Activated naive CD8-positive, alpha-beta T cell treated with anti-CD3 and anti-CD28 coated beads, Interleukin-2, amount 50 U/mL, for 24 hours (primary cell): Measurements from ENCODE around the gene CXCR2.
"Not testable (repeated sequence)": the region's sequence is repeated elsewhere in the genome, so short reads cannot be mapped to it uniquely, and the experiment has no call there.

Source experiments
- ATAC-seq: fragments of 150-1000 bp; cut with Tn5 transposase; one replicate; pipeline ENCODE4 v1.10.0; 2021
- DNase-seq: peaks from one replicate; pipeline ENCODE4 v3.0.0; 2021
- H3K27ac Mint-ChIP-seq: one replicate; pipeline ENCODE4 v1.8.0; 2021; ENCODE audit warnings: mild to moderate bottlenecking, mixed read lengths
- H3K27me3 Mint-ChIP-seq: one replicate; pipeline ENCODE4 v1.8.0; 2021; ENCODE audit warnings: mixed read lengths
- H3K36me3 Mint-ChIP-seq: one replicate; pipeline ENCODE4 v1.8.0; 2021; ENCODE audit warnings: low read depth, mixed read lengths
- H3K4me1 Mint-ChIP-seq: one replicate; pipeline ENCODE4 v1.8.0; 2021; ENCODE audit warnings: mixed read lengths
- H3K4me3 Mint-ChIP-seq: one replicate; pipeline ENCODE4 v1.8.0; 2021; ENCODE audit warnings: mild to moderate bottlenecking, moderate library complexity, mixed read lengths
- H3K9me3 Mint-ChIP-seq: one replicate; pipeline ENCODE4 v1.8.0; 2021; ENCODE audit warnings: mixed read lengths

The CXCR2 gene

DNA sequence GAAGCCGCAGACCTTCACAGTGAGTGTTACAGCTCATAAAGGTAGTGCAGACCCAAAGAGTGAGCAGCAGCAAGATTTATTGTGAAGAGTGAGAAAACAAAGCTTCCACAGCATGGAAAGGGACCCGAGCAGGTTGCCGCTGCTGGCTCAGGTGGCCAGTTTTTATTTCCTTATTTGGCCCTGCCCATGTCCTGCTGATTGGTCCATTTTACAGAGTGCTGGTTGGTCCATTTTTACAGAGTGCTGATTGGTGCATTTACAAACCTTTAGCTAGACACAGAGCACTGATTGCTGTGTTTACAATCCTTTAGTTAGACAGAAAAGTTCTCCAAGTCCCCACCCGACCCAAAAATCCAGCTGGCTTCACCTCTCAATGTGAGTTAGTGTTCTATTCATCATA is 4.0 kb upstream of the CXCR2 start:
- Mint-ChIP-seq H3K27me3 (peaks cover 16% of the 10 kb centered on the region), H3K9me3 (peaks cover 15% of the 10 kb centered on the region)
- not testable (repeated sequence) for H3K36me3 Mint-ChIP-seq, H3K4me3 Mint-ChIP-seq, DNase-seq, H3K27ac Mint-ChIP-seq, H3K4me1 Mint-ChIP-seq, ATAC-seq

DNA sequence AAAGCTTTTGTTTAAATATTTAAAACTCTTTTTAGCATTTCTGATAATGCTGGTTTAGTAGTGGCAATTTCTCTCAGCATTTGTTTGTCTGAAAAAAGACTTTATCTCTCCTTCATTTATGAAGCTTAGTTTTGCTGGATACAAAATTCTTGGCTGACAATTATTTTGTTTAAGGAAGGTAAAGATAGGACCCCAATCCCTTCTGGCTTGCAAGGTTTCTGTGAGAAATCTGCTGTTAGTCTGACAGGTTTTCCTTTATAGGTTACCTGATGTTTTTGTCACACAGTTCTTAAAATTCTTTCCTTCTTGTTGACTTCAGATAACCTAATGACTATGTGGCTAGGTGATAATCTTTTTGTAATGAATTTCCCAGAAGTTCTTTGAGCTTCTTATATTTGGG is 3.5 kb upstream of the CXCR2 start:
- H3K4me1 Mint-ChIP-seq, DNase-seq, H3K4me3 Mint-ChIP-seq, H3K27ac Mint-ChIP-seq, ATAC-seq, H3K36me3 Mint-ChIP-seq: not testable (repeated sequence)
- Mint-ChIP-seq H3K27me3 (peaks cover 16% of the 10 kb centered on the region), H3K9me3 (peaks cover 12% of the 10 kb centered on the region)

DNA sequence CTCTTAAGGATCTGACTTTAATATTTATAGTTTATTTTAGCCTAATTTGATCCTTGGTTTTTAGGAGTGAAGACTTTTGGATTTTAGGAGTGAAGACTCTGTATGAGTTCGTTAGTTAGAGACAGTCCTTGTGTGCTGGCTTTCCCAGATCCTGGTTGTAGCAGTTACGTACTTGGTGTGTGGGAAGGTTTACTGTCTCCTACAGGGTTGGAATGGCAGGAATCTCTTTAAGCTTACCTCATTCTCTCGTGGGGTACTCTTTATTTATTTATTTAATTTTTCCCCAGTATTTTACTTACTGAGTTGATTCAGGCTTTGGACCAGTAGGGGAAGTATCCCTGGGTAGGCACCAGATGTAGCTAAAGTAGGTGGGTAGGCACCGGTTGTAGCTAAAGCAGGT is 1.8 kb upstream of the CXCR2 start:
- Mint-ChIP-seq H3K9me3 (peaks cover 6% of the 10 kb centered on the region), H3K4me1 (peaks cover 4% of the 10 kb centered on the region), H3K36me3 (no peaks in the 10 kb centered on the region), H3K4me3 (no peak overlapping the region), H3K27ac (no peak overlapping the region), H3K27me3 (peaks cover 16% of the 10 kb centered on the region)
- no peak for ATAC-seq
- no peak for DNase-seq

DNA sequence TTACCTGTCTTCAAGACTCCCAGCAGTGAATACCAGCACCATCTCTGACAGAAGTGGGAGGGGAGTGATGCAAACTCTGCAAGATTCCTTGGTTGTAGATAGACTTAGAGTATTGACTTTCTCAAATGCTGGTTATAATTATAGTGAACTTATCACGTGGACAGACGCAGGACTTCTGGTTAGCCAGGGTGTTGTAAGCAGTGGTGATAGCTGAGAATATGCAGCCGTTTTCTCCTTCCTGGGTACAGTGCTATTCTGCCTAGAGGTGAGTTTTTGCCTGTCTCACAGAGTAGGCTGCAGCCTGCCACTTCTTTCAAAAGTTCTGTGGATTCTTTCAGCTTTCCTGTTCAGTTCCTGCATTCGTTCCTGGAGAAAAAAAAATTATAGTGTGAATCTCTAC is 733 bp upstream of the CXCR2 start:
- no peak for ATAC-seq
- Mint-ChIP-seq H3K4me3 (no peak overlapping the region), H3K9me3 (peaks cover 6% of the 10 kb centered on the region), H3K27me3 (peaks cover 22% of the 10 kb centered on the region), H3K36me3 (no peaks in the 10 kb centered on the region), H3K27ac (no peak overlapping the region), H3K4me1 (peaks cover 4% of the 10 kb centered on the region)
- no peak for DNase-seq

DNA sequence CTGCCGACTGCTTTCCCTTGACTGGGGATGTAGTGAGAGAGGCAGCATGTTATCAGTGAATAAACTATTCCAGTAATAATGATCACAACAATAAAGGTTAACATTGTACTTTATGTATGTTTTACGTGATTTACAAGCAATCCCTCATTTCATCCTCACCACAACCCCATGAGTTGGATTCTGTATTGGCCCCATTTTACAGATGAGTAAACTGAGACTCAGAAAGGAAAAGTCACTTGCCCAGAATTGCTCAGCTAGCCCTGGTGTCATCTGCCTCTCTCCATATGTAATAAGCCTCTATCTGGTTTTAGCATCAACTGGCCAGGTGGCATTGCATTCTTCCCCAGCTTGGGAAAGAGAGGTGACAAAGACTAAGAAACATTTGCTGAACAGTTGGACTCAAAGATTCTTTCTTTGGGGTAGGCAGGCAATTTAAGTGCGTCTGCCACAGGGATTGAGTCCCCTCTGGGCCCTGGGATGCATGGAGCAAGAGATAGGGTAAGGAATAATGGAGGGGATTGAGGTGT is 2.2 kb downstream of the CXCR2 start:
- Mint-ChIP-seq H3K4me3 (no peak overlapping the region), H3K4me1 (peaks cover 4% of the 10 kb centered on the region), H3K27ac (no peak overlapping the region), H3K27me3 (peaks cover 20% of the 10 kb centered on the region), H3K9me3 (peaks cover under 1% of the 10 kb centered on the region), H3K36me3 (no peaks in the 10 kb centered on the region)
- no peak for DNase-seq
- ATAC-seq = no peak

DNA sequence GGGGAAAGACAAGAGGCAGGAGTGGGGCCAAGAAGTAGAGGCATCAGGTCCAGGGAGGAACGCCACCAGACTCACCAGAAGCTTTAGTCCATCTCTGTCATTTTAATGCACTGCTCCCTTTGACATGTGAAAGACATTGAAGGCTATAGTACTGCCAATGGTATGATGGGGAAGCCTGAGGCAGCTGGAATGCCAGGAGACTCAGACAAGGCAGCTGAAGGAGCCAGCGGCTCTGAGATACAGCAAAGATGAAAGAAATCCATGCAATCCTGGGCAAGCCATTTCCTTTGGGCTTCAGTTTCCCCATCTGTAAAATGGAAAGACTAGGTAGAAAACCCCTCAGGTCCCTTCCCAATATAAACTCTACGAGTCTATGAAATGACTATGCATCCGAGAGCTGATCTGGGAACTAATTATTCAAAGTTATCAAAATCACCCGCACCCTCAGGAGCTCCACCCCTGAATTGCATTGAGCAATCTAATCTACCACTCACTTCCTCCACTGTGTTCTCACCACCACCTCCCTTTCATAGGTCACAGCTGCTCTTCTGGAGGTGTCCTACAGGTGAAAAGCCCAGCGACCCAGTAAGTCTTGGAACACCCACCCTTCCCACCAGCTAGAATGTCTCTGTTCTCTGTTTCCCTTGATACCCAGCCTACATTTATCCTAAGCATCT is 3.1 kb downstream of the CXCR2 start:
- Mint-ChIP-seq H3K4me3 (no peak overlapping the region), H3K27me3 (peaks cover 21% of the 10 kb centered on the region), H3K27ac (no peak overlapping the region)

DNA sequence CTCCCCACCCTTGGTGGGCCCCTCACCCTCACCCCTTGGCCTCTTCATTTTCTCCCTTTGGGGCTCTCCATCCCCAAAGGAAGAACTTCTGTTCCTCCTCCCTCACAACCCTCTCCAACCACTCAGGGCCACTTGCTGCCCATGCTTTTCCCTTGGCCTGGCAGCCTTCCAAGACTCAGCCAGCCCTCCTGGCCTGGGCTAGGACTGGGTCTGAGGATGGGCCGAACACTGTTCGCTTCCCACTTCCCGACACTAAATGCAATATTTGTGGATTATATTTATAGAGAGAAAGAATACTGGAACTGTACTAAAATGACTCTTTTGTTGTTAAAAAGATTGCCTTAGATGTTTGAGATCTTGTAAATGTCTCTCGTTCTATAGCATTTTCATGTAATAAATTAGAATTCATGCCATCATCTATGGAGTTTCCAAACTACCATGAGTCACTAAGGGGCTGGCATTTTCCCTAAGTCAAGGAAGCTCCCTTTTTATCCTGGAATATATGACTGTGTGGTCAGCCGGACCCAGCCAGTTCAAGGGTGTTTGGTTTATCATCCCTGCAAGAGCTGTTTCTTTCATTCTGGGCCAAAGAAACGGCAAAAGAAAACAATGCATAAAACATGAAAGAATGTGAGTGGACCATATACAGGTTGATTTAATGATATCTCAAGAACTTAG is 3.8 kb downstream of the CXCR2 start:
- H3K9me3 Mint-ChIP-seq = no peaks in the 10 kb centered on the region
- no peak for DNase-seq
- H3K27ac Mint-ChIP-seq = no peak overlapping the region
- no peak overlapping the region for H3K4me3 Mint-ChIP-seq
- no peak for ATAC-seq
- peaks cover 21% of the 10 kb centered on the region for H3K27me3 Mint-ChIP-seq
- H3K36me3 Mint-ChIP-seq = no peaks in the 10 kb centered on the region
- H3K4me1 Mint-ChIP-seq = peaks cover 4% of the 10 kb centered on the region

More for the DNA sequence above, 3.1 kb downstream of the CXCR2 start:
- no peak for DNase-seq
- ATAC-seq = no peak
- Mint-ChIP-seq H3K4me1 (peaks cover 4% of the 10 kb centered on the region), H3K36me3 (no peaks in the 10 kb centered on the region), H3K9me3 (no peaks in the 10 kb centered on the region)

DNA sequence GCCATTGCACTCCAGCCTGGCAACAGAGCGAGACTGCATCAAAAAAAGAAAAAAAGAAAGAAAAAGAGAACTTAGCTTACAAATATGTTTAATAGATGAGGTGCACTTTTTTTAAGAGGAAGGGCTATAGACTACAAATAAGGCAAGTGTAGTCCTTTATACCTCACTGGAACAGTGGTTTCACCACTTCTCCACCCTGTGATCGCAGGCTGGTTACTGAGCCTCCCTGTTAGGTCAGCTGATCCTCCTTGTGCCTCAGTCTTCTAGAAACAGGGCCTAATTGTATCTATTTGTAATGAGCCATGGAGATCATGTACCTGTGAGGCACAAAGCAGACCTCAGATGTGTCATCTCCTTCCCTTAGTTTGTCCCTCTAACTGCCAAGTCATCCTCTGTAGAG is 4.5 kb downstream of the CXCR2 start:
- ATAC-seq (no peak), DNase-seq (no peak)
- Mint-ChIP-seq H3K4me3 (no peak overlapping the region), H3K9me3 (no peaks in the 10 kb centered on the region), H3K27me3 (peaks cover 17% of the 10 kb centered on the region), H3K4me1 (peaks cover 4% of the 10 kb centered on the region), H3K36me3 (no peaks in the 10 kb centered on the region), H3K27ac (no peak overlapping the region)

DNA sequence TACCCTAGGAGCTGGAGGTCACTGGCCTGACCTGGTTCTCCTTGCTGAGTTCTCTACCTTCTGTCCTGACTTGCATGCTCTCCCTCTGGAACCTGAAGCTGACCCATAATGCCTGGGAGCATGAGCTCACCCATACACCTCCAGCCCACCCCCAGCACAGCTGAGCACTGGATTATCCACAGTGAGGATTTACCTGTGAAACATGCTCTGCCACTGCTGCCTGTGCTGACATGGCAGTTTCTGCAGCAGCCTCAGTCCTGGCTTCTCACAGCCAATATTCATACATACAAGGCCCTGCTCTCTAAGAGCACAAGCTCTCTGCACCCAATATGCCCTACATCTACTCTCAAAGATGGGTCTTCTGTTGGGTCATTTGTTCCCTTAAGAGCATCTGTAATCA is 5.0 kb downstream of the CXCR2 start:
- DNase-seq = no peak
- H3K4me3 Mint-ChIP-seq = no peak overlapping the region
- no peaks in the 10 kb centered on the region for H3K9me3 Mint-ChIP-seq
- no peak for ATAC-seq
- no peak overlapping the region for H3K27ac Mint-ChIP-seq
- no peaks in the 10 kb centered on the region for H3K4me1 Mint-ChIP-seq
- H3K36me3 Mint-ChIP-seq = no peaks in the 10 kb centered on the region
- H3K27me3 Mint-ChIP-seq = peaks cover 16% of the 10 kb centered on the region

DNA sequence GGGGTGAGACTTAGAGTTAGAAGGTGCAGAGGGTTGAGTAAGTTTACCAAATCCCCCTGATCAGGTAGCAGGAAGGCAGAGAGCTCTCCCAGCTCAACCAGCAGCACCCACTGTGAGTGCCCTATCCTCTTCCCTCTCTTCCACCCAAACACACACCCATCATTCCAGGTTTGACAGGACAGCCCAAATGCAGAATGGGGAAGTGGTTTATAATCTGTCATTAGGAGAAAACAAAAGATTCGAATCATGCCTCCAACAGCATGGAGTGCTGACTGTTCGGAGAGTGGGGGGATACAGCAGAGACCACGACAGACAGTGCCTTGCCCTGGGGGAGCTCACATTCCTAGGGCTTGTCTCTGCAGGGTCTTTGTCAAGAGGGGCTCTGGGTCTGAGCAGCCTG is 11.7 kb downstream of the CXCR2 start:
- DNase-seq (no peak), ATAC-seq (no peak)
- Mint-ChIP-seq H3K4me3 (no peak overlapping the region), H3K27ac (no peak overlapping the region), H3K27me3 (peaks cover 40% of the 10 kb centered on the region), H3K9me3 (no peaks in the 10 kb centered on the region), H3K36me3 (no peaks in the 10 kb centered on the region), H3K4me1 (no peaks in the 10 kb centered on the region)

DNA sequence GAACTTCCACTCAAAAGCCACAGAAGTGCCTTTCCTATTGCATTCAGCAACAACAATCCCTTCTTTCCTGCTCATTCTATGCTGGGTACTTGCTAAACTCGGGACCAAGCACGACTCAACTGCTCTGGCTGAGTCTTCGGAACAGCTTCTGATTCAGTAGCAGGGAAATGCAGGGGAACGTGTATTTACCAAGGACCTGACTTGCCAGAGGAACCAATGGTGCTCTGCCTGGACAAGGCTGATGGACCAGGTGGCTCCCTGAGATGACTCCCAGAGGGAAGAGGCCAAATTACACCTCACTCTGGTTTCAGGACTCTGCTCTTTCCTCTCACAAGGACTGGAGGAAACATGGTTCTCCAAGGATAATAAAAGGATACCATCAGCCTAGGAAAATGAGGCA is 12.2 kb downstream of the CXCR2 start:
- Mint-ChIP-seq H3K9me3 (no peaks in the 10 kb centered on the region), H3K27me3 (peaks cover 40% of the 10 kb centered on the region), H3K36me3 (no peaks in the 10 kb centered on the region), H3K4me3 (no peak overlapping the region), H3K4me1 (no peaks in the 10 kb centered on the region), H3K27ac (no peak overlapping the region)
- ATAC-seq (no peak), DNase-seq (no peak)

DNA sequence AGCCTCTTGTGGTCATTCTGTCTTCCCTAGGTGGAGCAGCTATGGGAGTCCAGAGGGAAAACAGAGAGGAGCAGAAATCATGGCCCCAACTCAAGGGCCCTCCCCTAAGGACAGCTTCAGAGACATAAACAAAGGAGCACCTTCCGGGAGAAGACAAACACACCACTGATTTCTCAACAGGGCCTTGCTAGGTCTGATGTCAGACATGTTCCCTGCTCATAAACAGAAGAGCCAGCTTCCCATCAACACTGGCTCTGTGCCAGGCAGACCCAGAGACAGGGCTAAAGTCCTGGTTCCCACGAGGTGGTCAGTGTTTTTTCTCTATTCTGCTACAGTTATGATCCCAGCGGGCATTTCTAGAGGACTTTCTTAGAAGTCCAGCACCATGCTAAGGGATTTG is 19.3 kb downstream of the CXCR2 start:
- Mint-ChIP-seq H3K27ac (no peak overlapping the region), H3K4me1 (no peaks in the 10 kb centered on the region), H3K36me3 (no peaks in the 10 kb centered on the region), H3K4me3 (no peak overlapping the region), H3K27me3 (peaks cover 5% of the 10 kb centered on the region), H3K9me3 (no peaks in the 10 kb centered on the region)
- ATAC-seq (no peak), DNase-seq (no peak)

DNA sequence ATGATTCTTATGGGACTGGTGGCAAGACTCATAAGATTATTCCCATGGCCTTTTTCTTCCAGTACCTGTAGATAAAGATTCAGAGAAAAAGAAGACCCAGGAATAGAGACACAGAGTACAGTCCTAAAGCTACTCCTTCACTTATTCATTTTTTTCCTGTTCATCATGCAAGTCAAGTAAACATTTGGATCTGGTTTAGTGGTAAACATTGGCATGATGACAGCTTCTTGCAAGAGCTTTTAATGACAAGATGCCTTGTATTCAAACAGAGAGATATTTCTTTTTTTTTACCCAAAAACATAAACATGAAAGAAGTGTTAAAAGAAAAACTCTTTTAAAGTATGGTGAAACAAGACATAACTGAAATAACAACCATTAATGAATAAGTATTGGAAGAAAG is 20.2 kb downstream of the CXCR2 start:
- H3K27me3 Mint-ChIP-seq = peaks cover 5% of the 10 kb centered on the region
- H3K4me1 Mint-ChIP-seq = no peaks in the 10 kb centered on the region
- no peaks in the 10 kb centered on the region for H3K9me3 Mint-ChIP-seq
- ATAC-seq = no peak
- H3K36me3 Mint-ChIP-seq = no peaks in the 10 kb centered on the region
- H3K27ac Mint-ChIP-seq = no peak overlapping the region
- no peak for DNase-seq
- no peak overlapping the region for H3K4me3 Mint-ChIP-seq

DNA sequence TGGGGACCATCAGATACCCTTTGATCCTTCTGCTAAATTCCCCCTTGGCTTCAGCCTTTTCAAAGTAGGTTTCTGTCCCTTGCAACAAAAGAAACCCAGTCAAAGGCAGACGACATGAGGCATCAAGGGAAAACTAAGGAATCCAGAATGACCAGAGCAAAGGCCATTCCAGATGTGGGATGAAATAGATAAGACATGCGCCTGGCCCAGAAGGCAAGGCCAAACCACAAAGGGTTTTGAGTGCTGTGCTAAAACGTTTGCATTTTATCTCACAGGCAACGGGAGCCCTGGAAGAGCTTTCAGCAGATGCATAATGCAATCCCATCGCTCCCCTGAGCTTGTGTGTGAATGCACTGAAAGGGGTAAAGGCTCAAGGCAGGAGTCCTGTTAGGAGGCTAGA is 23.3 kb downstream of the CXCR2 start:
- no peaks in the 10 kb centered on the region for H3K9me3 Mint-ChIP-seq
- no peak for DNase-seq
- ATAC-seq = no peak
- H3K27me3 Mint-ChIP-seq = no peaks in the 10 kb centered on the region
- no peak overlapping the region for H3K4me3 Mint-ChIP-seq
- H3K4me1 Mint-ChIP-seq = no peaks in the 10 kb centered on the region
- H3K36me3 Mint-ChIP-seq = no peaks in the 10 kb centered on the region
- H3K27ac Mint-ChIP-seq = no peak overlapping the region

DNA sequence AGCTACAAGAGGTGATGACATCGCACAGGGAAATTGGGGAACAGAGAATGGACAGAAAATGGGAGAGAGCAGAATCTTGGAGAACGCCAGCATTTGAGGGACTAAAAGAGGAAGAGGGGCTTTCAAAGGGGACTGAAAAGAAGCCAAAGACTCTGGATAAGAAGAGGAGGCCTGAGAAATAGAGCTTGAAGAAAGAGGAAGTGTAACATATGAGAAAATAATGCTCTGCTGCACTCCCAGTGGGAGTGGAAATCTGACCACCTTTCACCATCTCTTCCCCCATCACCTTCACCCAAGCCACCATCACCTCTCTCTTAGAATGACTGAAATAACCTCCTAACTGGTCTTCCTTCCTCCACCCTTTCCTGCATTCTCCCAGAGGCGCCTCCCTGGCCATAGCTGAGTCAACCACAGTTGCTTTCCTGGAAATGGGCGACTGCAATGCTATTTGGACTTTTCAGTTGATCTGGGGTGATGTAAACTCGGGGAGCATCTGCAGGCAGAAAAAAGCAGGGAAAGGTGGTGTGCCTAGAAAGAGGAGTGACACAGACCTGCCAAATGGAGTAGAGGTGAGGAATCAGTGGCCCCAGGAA is 24.1 kb downstream of the CXCR2 start:
- Mint-ChIP-seq H3K27me3 (no peaks in the 10 kb centered on the region), H3K36me3 (no peaks in the 10 kb centered on the region), H3K9me3 (no peaks in the 10 kb centered on the region), H3K27ac (no peak overlapping the region), H3K4me1 (no peaks in the 10 kb centered on the region), H3K4me3 (no peak overlapping the region)
- ATAC-seq (no peak), DNase-seq (no peak)
